HG03457 (cell line): ENCODE measurements around the gene NFKBIB.
"Not testable (repeated sequence)": the region's sequence is repeated elsewhere in the genome, so short reads cannot be mapped to it uniquely, and the experiment has no call there.

ENCODE experiments used
- ATAC-seq: cut with Tn5 transposase; IDR thresholded peaks from one replicate; pipeline ENCODE4 v1.9.1; 2021; ENCODE audit warnings: moderate number of reproducible peaks; ENCODE audit not compliant: unreplicated experiment

NFKBIB gene, protein sequence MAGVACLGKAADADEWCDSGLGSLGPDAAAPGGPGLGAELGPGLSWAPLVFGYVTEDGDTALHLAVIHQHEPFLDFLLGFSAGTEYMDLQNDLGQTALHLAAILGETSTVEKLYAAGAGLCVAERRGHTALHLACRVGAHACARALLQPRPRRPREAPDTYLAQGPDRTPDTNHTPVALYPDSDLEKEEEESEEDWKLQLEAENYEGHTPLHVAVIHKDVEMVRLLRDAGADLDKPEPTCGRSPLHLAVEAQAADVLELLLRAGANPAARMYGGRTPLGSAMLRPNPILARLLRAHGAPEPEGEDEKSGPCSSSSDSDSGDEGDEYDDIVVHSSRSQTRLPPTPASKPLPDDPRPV

DNA sequence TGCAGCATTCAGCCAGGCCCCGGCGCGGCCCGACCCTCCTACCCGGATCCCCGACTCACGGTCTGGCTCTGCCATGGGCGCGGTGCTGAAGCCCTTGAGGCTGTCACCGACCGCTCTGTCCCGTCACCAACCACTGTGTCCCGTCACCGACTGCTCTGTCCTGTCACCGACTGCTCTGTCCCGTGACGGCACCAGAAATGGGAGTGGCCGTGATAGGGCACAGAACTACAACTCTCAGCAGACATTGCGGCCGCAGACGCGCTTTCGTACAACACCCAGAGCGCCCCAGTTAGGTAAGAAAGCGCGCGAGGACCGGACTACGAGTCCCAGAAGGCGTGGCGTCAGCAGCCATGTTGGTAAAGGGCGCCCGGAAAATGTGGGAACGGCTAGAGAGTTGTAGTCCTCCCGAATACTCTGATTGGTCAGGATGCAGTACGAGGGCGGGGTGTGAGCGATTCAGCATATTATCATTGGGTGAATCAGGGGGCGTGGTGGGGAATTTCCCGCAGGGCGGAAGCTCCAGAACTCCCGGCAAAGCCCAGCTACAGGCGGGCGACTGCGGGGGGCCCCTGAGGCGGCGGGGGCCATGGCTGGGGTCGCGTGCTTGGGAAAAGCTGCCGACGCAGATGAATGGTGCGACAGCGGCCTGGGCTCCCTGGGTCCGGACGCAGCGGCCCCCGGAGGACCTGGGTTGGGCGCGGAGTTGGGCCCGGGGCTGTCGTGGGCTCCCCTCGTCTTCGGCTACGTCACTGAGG is at the start of gene NFKBIB, which contains the start of gene SIRT2:
NFKBIB (plus strand) TSS at position 523 of the 755 bp plus-strand sequence; CDS start at position 587, 64 bp downstream.
SIRT2 (minus strand) TSS at position 172 of the 755 bp plus-strand sequence; CDS start at position 75, 97 bp downstream.
- ATAC-seq, result peak; percentile 76

DNA sequence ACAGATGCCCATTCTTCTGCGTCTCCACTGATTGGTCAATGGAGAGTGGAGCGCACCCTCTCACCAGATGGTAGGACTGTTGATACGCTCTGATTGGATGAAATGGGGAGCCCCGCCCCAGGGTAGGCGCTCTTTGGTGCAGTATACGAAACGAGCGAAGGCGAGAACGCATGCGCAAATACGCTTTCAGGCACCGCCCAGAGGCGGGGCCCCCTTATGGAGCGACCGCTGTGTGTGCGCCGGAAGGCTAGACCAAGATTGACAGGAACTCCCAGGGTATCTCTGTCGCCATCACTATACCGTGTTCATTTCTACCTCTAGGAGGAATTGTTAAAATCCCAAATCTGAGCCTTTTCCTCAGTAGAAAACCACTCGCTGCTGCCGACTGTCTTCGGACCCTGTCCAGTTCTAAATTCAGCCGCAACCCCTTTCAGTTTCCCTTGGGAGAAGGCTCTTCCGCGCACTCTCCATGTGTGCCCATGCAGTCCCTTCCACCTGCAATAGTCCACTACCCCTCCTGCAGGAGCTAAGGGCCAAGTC is 49.3 kb upstream of the NFKBIB start:
- ATAC-seq, result peak; percentile 48

DNA sequence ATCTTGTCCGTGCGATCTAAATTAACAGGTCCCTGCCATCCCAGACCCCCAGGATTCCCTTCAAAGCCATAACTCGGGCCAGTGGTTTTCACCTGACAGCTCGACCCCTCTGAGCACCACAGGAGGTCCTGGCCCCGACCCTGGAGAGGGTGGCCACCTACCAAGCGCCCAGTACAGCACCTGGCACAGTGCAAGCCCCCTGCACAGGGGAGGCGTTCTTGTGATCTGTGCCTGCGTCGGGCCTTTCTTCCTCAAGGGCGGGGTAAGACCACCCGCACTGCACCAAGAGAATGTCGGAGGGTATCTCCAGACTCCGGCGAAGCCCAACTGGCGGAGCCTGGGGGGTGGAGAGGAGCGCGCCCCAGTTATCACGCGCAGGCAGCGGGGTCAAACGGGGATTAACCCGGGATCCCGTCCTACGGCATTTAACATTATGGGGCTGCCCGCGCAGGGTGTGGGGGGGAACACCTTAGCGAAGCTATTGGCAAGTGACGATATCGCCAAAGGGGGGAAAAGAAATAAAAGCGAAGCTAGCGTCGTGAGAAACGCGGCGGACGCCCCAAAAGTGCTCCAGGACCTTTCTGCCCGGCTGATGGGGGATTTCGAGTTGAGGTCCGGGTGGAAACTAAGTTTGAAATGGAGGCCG is 48.7 kb upstream of the NFKBIB start:
- ATAC-seq, result no peak

DNA sequence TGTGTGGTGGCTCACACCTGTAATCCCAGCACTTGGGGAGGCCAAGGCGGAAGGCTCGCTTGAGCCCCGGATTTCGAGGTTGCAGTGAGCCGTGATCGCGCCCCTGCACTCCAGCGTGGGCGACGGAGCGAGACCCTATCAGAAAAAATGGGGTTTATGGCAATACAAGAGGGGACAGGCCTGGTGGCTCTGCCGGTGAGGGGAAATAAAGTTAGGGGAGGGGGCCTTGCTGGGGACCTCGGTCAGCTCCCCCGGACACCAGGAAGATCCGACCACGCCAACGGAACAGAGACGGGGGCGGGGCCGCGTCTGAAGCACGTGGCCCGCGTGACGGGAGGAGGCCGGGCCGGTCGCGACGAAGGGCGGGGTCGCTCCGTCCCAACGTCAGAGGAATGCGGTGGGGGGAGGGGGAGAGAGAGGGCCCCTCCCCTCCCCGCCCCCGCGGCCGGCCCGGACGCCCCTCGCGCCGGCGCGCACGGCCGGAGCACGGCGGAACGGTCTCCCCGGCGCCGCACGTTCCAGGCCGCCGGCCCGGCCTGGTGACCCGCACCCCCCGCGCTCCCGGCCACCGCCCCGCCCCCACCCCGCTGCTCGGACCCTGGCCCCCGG is 48.0 kb upstream of the NFKBIB start:
- peak; percentile 25 for ATAC-seq

DNA sequence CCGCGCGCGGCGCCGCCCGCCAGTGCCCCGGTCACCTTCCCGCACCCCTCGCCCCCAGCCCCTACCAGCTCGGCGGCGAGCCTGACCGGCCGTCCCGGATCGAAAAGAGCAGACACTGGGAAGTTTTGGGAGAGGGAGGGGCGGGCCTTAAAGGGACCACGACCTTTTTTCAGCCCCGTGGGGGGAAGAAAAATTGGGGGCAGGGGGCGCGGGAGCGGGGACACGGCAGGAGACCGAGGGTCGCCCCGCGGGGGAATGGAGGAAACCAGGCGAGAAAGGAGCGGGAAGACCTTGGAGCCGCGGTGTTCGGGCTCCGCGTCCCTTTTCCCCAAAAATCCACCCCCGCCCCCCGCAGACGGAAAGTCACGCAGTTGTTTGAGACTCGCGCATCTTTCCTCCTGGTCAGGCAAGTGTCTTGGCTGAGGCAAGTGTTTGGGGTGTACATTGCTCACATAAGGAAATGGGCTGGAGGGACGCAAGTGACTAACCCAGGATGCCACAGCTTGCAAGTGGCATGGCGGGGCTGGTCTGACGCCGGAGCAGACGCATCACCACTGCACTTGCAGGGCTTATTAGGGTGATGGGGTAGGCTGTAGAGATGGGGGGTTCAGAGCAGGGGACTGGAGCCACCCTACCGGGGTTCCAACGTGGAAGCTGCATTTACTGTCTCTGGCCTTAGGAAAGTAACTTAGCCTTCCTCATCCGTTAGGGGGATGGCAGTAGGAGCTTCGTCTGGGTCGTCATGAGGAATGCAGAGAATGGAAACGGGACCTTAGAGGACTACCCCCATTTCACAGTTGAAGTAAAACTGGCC is 47.3 kb upstream of the NFKBIB start:
- ATAC-seq, result no peak

DNA sequence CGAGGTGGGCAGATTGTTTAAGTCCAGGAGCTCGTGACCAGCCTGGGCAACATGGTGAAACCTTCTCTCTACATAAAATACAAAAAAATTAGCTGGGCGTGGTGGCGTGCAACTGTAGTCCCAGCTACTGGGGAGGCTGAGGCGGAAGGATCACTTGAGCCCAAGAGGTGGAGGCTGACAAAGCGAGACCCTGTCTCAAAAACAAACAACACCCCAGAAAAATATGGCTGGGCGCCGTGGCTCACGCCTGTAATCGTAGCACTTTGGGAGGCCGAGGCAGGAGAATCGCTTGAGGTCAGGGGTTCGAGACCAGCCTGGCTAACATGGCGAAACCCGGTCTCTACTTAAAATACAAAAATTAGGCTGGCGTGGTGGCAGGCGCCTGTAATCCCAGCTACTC is 46.6 kb upstream of the NFKBIB start:
- no peak for ATAC-seq

DNA sequence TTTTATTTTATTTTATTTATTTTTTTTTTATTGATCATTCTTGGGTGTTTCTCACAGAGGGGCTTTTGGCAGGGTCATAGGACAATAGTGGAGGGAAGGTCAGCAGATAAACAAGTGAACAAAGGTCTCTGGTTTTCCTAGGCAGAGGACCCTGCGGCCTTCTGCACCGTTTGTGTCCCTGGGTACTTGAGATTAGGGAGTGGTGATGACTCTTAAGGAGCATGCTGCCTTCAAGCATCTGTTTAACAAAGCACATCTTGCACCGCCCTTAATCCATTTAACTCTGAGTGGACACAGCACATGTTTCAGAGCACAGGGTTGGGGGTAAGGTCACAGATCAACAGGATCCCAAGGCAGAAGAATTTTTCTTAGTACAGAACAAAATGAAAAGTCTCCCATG is 44.8 kb upstream of the NFKBIB start:
- ATAC-seq, result not testable (repeated sequence)

DNA sequence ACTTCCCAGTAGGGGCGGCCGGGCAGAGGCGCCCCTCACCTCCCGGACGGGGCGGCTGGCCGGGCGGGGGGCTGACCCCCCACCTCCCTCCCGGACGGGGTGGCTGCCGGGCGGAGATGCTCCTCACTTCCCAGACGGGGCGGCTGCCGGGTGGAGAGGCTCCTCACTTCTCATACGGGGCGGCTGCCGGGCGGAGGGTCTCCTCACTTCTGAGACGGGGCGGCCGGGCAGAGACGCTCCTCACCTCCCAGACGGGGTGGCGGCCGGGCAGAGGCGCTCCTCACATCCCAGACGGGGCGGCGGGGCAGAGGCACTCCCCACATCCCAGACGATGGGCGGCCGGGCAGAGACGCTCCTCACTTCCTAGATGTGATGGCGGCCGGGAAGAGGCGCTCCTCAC is 44.0 kb upstream of the NFKBIB start:
- not testable (repeated sequence) for ATAC-seq

DNA sequence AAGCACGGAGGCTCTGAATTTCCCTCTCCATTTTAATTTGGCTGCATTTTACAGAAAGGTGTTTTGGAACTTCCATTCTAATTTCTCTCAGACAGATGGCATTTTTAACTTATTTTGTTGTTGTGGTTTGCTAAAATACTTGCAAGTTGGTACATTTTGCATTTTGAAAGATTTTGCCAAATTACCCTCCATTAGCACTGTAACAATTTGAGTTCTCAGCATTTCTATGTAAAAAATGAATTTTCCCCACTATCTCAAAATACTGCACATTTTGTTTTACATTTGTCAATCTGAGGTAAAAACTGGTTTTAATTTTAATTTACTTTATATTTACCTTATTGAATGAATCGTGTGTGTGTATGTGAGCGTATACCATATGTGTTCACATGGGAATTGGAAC is 43.0 kb upstream of the NFKBIB start:
- no peak for ATAC-seq

DNA sequence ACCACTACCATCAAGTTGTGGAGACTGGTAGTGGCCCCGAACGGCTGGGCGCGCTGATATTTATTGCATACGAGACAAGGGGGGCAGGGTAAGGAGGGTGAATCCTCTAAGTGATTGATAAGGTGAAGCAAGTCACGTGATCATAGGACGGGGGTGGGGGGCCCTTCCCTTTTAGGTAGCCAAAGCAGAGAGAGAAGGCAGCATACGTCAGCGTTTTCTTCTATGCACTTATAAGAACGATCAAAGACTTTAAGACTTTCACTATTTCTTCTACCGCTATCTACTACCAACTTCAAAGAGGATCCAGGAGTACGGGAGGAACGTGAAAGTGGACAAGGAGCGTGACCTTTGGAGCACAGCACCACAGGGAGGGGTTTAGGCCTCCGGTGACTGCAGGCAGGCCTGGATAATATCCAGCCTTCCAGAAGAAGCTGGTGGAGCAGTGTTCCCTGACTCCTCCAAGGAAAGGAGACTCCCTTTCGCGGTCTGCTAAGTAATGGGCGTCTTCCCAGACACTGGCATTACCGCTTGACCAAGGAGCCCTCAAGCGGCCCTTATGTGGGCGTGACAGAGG is 40.1 kb upstream of the NFKBIB start:
- ATAC-seq, result not testable (repeated sequence)

DNA sequence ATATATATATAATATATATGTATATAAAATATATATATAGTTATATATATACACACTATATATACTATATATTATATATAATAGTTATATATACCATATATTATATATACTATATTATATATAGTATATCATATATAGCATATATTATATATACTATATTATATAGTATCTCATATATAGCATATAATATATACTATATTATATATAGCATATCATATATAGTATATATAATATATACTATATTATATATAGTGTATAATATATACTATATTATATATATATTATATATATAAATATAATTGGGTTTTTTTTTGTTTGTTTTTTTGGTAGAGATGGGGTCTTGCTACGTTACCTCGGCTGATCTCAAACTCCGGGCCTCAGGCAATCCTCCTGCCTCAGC is 38.4 kb upstream of the NFKBIB start:
- no peak for ATAC-seq

DNA sequence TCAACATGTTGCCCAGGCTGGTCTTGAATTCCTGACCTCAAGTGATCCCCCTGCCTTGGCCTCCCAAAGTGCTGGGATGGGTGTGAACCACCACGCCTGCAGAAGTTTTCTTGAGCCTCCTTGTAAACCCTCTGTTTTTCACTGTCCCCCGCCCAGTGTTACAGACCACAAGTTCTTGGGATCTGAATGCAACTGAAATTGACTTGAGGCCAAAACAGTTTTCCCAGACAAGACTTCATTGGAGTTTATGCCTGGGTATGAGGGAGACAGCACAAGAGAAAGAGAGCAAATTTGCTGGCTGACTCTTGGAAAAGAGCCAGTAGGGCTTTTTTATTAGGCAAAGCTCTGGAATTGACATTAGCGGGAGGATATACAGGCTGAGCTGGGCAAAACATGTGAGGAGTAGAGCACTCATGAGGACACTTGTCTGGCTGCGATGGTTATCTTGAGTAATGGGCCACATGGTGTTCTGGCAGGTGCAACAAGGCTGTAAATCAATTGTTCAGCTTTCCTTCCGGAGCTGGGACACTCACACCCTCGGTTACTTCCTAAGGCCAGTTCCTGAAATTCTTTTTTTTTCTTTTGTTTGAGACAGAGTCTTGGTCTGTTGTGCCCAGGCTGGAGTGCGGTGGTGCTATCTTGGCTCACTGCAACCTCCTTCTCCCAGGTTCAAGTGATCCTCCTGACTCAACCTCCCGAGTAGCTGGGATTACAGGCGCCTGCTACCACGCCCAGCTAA is 37.3 kb upstream of the NFKBIB start:
- no peak for ATAC-seq

DNA sequence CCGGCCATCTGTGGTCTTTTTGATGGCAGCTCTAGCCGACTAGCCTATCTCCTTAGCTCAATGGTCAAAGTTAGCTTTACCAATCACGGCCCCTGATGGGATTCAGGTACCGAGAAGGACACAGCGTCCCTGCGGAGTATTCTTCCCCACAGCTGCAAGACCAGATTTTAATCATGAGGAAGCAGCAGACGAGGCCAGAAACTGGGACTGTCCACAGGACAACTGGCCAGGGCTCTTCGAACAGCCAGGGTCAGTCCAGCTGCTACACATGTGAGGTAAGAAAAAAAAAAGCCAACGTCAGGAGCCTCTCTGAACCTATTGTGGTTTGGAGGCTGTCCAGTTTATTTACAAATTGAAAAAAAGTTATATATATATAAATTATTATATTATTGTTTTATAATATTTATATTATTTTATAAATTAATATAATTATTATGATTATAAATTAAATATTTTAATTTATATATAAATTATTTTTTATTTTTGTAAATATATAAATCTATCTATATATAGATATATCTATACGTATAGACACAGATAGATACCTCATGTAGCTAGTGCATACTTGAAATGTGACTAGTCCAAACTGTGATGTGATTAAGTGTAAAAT is 32.5 kb upstream of the NFKBIB start:
- no peak for ATAC-seq

DNA sequence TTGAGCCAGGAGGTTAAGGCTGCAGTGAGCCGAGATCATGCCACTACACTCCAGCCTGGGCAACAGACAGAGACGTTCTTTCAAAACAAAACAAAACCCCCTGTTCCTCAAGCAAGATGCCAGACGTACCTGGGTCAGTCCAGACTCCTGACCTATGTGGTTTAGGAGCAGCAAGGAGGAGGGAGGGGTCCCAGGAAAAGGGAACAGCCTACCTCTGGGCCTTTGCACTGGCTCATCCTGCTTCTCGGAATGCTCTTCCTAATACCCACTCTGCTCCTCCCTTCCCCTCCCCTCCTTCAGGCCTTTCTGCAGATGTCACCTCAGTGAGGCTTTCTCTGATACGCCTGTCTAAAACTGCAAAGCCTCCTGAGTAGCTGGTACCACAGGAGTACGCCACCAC is 31.2 kb upstream of the NFKBIB start:
- ATAC-seq, result no peak

DNA sequence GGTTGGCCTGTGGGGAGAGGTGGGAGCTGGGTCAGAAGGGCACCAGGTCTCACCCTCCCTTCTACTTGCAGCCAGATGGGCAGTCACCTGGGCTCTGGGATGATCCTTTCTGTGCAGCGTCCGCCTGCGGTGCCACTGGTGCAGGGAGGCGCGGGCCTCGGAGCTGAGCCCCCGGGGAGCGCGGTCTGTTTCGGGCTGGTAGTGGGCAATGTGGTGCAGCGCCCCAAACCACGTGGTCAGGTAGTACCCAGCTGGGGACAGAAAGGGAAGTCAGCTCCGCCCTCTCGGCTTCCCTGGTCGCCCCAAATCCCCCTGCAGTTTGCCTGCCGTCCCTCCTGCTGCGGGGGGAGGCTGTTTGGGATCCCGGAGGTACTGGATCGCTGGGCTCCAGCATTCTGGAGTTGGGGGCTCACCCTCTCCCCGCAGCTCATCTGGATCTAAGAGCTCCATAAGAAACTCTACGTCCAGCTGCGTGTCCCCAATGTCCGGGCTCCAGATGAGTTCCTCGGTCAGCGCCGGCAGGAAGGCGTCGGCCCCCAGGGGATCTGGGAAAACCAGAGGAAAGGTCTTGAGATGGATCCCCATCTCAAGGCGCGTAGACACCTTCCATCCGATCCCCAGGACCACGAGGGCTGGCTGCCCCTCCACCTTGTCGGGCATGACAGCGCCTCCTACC is 30.5 kb upstream of the NFKBIB start:
- ATAC-seq, result no peak

DNA sequence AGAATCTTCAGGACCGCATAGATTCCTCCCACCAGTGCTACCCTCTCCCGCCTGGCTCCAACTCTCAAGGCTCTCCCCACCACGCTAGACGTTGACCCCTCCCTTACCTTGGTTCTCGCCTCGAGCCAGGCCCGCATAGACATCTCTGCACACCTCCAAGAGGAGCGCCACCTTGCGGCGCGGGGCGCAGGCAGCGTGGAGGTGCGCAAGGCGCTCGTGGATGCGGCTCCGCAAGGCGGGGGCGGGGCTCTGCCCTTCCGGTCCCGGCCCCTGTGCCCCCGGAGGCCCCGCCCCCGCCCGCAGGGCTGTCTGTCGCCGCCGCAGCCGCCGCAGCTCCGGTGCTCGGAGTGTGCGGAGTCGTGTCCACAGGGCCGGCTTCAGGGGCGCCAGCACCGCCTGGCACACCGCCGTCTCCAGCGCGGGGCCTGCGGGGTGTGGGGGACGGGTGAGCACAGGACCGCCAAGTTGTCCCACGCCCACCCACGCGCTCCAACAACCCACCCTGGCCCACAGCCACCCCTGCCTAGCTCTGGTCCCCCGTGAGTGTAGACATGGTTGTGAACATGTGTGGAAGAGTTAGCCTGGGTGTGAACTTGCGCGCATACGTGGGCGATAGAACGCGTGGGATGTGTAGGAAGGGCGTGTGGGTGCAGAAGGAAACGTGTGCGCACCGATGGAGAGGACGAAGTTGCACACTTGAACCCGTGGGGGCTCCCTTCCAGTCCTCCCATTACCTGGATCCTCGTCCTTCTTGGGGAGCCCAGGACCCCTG is 29.7 kb upstream of the NFKBIB start:
- peak; percentile 41 for ATAC-seq

DNA sequence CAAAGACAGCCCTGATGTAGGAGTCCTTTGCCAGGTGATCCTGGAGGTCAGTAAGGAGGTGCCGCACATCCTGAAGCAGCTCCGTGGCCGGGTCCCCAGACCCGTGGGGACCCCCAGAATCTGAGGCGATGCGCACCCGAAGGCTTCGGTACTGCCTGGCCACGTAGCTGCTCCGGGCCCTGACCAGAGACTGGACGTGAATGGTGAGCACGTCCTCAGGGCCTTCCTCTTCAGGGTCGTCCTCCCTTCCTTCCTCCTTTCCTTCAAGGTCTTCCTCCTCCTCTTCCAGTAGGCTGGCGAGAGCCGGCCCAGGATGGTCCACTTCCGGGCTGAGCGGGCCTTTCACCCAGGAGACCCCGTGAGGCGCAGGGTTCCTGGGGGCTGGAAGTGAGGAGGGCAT is 29.2 kb upstream of the NFKBIB start:
- ATAC-seq, result no peak
